A549 (cell line): Measurements from ENCODE around the gene FAM193A.

Source experiments
- CEBPB ChIP-seq, 2 experiments: fragments of >200 bp in 1 of 2; sonication (Bioruptor Twin) in 1 of 2; formaldehyde crosslinking in 1 of 2; IDR thresholded peaks; 2 replicates each; pipeline ENCODE4 v1.6.1; 2012 to 2016
- ESRRA ChIP-seq: fragments of 150-350 bp; IDR thresholded peaks from 2 replicates; pipeline ENCODE4 v1.6.1; 2014; ENCODE audit warnings: mild to moderate bottlenecking, low read length, borderline replicate concordance
- NPAS2 ChIP-seq: fragments of 250-450 bp; sonication (Bioruptor Pico); IDR thresholded peaks from 2 replicates; pipeline ENCODE4 v1.8.0; 2022; ENCODE audit warnings: mild to moderate bottlenecking, moderate library complexity, borderline replicate concordance
- POLR2A ChIP-seq: IDR thresholded peaks from 2 replicates; pipeline ENCODE4 v1.6.1; 2012; ENCODE audit warnings: mild to moderate bottlenecking, low read length
- RAD21 ChIP-seq, 2 experiments: fragments of >200 bp in 1 of 2; sonication (Bioruptor Twin) in 1 of 2; formaldehyde crosslinking in 1 of 2; IDR thresholded peaks in 1 of 2; conservative IDR thresholded peaks in 1 of 2; 2 replicates in 1 of 2; 3 replicates in 1 of 2; pipeline ENCODE4 v1.6.1; 2012 to 2018; ENCODE audit warnings: inconsistent platforms in 1 of 2
- TP53 ChIP-seq: fragments of 250-450 bp; sonication (Bioruptor Pico); IDR thresholded peaks from 2 replicates; pipeline ENCODE4 v1.5.0; 2021; ENCODE audit warnings: mild to moderate bottlenecking, moderate library complexity
- ZC3H11A ChIP-seq: fragments of 450-650 bp; IDR thresholded peaks from 2 replicates; pipeline ENCODE4 v1.6.1; 2014; ENCODE audit warnings: antibody characterized with exemption, mild to moderate bottlenecking
- TF ChIP-seq, protein P1 (sequence below): fragments of >200 bp; sonication (Bioruptor Twin); formaldehyde crosslinking; IDR thresholded peaks from 3 replicates; pipeline ENCODE4 v1.5.1; 2016
- TF ChIP-seq, protein P2 (sequence below): fragments of >200 bp; sonication (Bioruptor Twin); formaldehyde crosslinking; IDR thresholded peaks from 3 replicates; pipeline ENCODE4 v1.6.1; 2016

DNA sequence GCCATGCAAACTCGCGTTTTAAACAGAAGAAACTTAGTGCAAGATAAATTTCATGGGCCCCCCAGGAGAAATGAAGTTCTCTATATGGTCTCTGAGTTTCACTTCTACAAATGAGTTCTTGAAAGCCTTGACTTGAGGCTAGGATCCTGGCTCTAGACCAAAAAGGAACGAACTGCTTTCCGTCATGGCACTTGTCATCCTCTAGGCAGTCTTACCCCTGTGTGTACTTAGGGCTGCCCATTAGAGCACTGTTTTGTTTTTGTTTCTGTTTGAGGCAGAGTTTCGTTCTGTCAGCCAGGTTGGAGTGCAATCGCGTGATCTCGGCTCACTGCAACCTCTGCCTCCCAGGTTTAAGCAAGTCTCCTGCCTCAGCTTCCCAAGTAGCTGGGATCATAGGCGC lies 38.5 kb upstream of the FAM193A start:
- TF ChIP-seq ZC3H11A, result no peak
- TF ChIP-seq, protein P1, sequence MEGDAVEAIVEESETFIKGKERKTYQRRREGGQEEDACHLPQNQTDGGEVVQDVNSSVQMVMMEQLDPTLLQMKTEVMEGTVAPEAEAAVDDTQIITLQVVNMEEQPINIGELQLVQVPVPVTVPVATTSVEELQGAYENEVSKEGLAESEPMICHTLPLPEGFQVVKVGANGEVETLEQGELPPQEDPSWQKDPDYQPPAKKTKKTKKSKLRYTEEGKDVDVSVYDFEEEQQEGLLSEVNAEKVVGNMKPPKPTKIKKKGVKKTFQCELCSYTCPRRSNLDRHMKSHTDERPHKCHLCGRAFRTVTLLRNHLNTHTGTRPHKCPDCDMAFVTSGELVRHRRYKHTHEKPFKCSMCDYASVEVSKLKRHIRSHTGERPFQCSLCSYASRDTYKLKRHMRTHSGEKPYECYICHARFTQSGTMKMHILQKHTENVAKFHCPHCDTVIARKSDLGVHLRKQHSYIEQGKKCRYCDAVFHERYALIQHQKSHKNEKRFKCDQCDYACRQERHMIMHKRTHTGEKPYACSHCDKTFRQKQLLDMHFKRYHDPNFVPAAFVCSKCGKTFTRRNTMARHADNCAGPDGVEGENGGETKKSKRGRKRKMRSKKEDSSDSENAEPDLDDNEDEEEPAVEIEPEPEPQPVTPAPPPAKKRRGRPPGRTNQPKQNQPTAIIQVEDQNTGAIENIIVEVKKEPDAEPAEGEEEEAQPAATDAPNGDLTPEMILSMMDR, result no peak
- no peak for TF ChIP-seq POLR2A
- no peak for TF ChIP-seq TP53
- no peak for TF ChIP-seq NPAS2
- TF ChIP-seq, protein P2, sequence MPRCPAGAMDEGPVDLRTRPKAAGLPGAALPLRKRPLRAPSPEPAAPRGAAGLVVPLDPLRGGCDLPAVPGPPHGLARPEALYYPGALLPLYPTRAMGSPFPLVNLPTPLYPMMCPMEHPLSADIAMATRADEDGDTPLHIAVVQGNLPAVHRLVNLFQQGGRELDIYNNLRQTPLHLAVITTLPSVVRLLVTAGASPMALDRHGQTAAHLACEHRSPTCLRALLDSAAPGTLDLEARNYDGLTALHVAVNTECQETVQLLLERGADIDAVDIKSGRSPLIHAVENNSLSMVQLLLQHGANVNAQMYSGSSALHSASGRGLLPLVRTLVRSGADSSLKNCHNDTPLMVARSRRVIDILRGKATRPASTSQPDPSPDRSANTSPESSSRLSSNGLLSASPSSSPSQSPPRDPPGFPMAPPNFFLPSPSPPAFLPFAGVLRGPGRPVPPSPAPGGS, result no peak
- no peak for TF ChIP-seq ESRRA
- TF ChIP-seq RAD21 (conservative IDR thresholded peaks at IDR 0.05 in 1 of 2, IDR thresholded peaks at IDR 0.05 in 1 of 2), result no peak
- no peak for TF ChIP-seq CEBPB (IDR thresholded peaks at IDR 0.05)
